HG02763 (cell line): ENCODE data around the gene UTS2B.
"Not testable (repeated sequence)": the region's sequence is repeated elsewhere in the genome, so short reads cannot be mapped to it uniquely, and the experiment has no call there.

ENCODE experiments used
- ATAC-seq: cut with Tn5 transposase; IDR thresholded peaks from one replicate; pipeline ENCODE4 v1.9.1; 2021; ENCODE audit warnings: mild to moderate bottlenecking, moderate library complexity; ENCODE audit not compliant: unreplicated experiment

The UTS2B gene

DNA sequence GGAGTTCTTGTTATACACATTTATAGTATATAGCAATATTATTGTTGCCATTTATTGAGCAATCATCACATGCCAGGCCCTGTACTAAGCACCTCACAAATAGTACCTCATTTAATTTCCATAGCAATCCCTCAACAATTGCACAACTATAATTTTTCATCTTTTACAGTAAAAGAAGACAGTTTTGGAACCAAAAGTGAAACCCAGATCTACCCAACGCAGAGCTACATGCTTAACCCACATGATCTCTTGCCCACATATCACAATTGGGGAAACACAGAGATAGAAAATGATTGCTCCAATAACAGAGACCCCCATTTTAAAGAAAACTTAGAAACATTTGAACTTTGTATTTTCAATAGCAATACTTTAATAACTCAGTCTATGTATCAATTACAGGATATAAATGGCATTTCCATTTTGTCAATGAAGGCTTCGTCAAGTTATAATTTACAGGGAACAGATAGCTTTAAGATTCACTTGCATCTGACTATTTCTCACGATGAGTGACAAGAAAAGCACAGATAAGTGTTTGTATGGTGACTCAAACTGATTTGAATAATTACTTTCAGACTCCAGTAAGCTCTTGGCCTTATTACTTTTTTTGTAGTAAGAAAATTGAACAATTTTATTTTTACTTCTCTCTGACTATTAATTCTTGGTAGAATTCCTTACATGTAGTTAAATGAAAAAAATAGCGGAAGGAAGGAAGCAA lies 39.9 kb downstream of the UTS2B start:
- peak; percentile 73 for ATAC-seq

DNA sequence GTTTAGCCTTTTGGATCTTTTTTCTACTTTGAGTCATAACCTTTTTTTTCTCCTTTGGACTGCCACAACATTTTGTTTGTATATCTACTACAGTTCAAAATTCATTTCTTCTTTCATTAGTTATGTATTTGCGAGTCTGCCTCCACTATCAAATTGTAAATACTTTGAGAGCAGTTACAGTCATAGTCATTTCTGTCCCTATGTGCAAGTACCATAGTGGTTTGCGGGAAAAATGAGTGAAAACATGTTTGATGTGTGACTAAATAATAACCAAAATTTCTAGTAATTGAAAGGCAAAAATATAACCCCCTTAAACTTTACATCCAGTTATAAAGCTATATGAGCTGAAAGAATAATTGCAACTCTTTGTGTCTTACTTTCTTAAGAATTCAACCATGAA lies 46.9 kb downstream of the UTS2B start:
- ATAC-seq = no peak

DNA sequence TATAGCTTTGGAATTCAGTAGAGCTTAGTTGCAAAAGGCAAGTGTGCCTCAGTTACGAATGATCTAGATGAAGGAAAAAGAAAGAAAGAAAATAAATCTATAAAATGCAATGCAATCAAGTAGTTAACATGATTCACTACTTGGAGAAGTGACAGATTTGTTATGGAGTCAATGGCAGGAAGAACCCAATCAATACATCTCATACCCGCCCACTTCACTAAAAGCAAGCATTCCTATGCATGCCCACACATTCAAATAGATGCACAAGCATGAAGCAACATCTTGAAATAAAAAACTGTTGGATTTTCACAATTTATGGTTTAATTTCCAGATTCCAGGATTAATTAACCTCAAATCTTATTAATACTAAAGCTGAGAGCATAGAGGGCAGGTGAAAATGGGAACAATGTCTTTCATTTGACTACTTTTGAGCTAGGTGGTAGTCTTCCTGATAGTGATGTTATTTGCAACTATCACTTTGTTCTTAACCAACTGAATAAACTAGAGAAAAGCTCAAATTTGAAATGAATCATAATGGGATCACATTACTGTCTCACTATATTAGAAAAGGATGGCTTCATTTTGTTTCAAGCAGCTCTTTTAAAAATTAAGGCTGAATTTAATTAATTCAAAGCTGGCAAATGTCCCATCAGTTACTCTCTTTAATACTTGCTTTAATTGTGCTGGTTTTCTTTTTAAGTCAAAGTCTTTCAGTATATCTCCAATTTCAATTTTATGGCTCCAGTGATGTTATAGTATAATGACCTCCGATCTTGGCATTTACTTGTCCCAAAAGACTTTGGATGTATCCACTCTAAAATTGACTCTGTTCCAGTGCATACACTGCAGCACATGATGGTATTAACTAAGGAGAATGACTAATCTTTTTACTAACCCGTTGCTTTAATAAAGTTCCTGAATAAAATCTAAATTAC lies 47.8 kb downstream of the UTS2B start:
- ATAC-seq = no peak

DNA sequence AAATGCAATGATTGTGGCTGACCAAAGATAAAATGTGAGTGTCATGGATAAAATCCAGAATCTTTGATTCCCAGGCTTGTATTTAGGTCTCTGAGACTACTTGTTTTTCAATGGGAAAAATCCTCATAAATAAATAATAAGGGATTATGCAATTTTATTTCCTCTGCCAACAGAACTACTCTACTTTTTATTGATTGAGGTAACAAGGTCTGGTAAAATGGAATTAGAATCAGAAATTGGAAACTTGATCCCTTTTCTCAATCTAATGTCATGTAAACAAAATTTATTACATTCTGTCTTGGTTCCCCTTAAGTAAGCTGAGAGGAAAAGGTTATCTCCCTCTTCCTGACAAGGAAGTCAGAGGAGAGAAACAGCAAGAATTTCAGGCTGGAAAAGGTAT lies 49.4 kb downstream of the UTS2B start:
- no peak for ATAC-seq

DNA sequence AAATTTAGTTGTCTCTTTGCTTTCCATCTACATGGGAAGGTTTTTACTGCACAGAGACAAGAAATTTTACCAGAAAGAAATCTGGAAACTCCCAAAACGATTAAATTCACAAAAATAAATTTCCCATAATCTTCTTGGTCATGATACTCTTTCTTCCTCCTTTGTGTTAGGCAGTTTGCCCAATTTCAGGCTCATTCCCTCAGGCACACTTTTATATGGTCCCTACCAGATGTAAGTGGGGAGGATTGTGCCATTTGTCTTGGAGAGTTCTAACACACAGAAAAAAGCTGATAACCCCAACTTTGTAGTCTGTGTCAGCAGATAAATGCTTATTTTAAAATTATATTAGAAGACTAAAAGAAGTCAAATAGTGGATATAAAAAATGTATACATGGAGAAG lies 50.2 kb downstream of the UTS2B start:
- ATAC-seq = no peak

DNA sequence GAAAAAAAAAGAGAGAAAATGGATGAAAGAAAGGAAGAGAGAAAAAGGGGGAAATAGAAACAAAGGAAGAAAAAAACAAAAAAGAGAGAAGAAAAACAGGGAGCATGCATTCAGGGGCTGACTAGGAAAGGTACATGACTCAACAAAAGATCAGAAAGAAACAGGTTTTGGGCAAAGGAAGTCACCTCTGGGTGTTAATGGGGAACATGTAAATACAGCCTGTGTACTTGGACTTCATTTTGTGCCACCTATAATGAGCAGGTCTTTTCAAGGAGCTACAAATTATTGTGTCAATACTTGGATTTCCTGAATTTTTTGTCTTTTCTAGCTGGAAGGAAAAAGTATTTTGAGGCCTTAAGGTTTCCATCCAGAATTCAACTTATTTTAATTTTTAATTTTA lies 54.6 kb downstream of the UTS2B start:
- ATAC-seq = no peak

DNA sequence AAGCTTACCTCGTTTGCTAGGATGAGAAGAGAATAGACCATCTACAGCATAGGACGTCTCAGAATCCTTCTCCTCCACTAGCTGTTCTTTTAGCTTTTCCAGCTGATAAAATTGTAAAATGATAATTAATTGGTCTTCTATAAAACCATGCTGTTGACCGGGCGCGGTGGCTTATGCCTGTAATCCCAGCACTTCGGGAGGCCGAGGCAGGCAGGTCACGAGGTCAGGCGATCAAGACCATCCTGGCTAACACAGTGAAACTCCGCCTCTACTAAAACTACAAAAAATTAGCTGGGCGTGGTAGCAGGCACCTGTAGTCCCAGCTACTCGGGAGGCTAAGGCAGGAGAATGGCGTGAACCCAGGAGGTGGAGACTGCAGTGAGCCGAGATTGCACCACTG lies 55.1 kb downstream of the UTS2B start:
- ATAC-seq = not testable (repeated sequence)

DNA sequence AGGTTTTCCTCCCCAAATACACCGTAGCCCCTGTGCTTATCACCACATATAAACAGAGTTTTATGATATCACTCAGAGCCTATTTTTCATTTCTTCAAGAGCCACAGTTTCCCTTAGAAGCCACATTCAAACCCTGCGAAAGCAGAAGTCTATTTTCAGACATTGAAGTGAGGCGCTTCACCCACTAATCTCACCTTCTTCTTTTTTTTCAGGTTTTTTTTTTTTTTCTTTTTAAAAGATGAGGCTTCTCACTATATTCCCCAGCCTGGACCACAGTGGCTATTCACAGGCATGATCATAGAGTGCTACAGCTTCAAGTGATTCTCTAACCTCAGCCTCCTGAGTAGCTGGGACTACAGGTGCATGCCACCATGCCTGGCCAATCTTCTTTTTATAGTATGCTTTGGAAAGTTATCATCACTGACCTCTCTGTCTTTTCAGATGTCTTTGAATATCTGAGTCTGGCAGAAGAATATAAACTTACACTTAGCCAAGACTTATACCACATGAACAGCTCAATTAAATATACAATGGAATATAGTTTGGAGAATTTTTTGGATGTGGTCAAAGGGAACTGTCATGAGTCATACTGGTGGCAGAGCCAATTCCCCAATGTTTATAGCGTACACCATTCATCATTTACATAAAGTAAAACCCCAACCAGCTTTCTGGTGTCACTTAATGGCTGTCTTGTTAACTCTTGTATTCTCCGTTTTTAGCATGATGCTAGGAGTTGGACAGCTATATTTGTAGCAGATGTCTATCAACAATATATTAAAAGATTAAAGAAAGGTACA lies 60.8 kb downstream of the UTS2B start:
- peak; percentile 71 for ATAC-seq

DNA sequence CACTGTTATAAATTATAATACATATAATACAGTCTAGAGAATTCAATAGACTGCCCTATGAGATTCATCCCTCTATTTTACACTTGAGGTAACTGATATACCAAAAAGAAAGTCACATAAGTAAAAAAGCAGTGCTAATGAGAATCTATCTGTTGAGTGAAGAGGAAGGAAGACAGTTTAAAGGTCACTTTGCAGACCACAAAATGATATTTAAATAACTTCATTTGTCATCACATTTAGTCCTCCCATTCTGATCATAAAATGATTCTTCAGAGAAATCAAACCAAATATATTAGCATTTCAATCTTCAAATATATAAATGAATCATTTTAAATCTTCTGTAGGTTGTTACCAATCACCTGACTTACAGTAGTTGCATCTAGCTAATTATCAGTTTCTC lies 61.6 kb downstream of the UTS2B start:
- ATAC-seq = no peak

DNA sequence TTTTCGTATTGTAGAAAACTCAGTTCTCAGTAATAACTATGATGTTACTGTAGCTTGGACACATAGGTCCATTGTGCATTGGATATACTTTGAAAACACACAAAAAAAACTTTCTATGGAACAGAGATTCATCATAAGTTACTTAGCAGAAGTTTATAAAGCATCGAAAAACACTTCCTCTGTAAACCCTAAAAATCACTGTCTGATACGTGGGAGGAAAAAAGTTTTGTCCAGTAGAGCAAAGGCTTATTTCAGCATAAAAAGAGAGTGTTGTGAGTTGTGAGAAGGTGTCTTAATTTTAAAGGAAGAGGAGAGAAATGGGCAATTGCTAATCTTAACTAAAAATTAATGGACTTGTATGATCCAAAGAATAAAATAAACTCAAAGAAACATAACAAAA lies 66.5 kb downstream of the UTS2B start:
- no peak for ATAC-seq

DNA sequence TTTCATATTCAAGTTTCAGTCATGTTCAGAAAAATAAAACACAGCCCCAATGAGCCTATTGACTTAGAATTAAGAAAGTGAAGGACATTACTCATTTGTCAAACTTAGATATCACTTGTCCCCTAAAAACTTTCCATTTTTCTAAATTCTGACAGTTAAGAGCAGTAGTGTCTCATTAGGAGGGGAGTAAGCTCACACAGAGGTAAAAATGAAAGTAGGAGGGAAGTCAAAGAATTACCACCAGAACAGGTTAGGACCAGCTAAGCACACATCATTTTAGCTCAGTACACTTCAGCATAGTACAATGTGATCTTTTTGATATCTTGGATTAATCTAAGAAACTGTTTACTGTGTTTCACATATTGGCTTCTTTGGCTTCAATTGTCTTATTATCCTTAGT lies 67.0 kb downstream of the UTS2B start:
- ATAC-seq = peak; percentile 73

DNA sequence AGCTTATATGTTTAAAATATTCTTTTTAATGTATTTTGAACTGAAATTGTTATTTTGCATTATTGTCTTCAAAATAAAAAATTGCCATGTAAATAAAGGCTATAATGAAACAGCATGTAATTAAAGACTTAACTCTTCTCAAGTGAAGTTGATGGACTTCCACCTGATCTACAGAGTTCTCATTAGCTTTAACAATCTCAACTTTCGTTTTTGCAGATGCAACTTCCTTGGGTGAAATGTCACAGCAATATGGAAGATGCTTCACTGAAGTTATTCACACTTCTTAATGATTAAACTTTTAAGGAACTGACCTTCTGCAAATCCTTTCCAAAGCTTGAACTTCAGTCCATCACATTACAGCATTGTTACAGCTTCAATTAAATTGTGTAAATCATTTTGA lies 67.7 kb downstream of the UTS2B start:
- peak; percentile 40 for ATAC-seq

DNA sequence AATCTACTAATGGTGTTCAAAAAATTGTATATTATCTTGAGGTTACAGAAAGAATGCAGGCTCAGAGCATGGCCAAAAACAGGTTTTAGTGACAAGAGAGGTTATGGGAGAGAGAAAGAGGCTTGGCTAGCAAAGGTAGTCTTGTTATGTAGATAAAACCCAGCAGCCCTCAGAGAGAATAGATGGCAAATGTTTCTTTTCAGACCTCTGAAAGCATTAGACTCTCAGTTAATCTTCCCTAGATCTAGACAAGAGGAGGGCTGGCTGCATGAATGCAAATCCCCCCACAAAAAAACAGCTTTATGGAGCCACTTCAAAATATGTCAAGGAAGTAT lies 69.1 kb downstream of the UTS2B start:
- ATAC-seq = no peak

DNA sequence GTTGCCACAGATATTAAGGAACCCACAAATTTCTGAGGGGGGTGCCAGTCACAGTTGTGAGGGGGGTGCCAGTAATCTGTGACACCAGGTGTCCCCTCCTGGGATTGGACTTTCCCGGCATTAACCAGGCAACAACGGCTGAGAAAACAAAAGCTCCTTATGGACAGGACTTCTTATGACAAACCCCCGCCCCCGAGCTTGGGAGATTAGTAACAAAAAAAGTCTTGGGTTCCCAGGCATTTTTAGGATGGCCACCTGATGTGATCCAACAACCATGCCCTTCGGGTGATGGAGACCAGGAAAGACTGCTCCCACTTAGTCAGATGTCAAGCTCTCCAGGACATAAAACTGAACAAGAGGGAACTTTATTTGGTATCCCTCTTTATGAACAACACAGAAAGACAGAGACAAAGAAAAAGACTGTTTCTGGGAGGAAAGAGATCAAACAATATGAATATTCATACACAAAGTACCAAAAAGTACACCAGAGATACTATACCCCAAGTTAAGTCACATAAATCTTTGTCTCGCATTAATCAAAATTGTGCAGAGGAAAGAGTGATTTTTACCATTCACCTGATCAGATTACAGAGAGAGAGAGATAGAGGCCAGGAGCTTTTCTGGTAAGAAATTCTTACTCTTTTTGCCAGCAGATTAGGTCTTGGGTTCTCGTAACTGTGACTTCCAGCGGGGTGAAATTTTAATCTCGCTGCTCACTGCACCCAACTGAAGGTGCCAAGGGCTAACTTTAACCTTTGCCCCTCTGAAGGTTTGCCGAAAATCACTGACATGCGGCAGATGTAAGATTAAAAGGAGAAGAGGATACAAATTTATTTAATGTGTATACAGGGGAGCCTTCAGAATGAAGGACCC lies 69.7 kb downstream of the UTS2B start:
- ATAC-seq = no peak

DNA sequence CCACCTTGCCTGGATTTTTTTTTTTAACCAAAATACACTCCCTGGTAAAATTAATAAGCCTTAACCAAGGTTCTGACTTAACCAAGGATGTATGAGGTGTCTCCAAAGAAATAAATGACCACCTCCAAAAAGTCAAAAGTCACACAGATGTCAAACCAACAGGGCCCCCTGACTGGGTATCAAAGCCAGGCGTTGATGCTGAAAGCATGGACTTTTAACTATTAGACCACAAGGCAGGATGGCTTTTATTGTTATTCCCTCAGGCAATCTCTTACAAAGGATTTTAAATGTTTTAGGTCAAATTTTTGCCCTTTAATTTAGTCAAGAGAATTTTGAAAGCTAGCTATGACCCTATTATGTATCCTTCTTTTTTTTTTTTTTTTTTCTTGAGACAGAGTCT lies 70.8 kb downstream of the UTS2B start:
- ATAC-seq = no peak

DNA sequence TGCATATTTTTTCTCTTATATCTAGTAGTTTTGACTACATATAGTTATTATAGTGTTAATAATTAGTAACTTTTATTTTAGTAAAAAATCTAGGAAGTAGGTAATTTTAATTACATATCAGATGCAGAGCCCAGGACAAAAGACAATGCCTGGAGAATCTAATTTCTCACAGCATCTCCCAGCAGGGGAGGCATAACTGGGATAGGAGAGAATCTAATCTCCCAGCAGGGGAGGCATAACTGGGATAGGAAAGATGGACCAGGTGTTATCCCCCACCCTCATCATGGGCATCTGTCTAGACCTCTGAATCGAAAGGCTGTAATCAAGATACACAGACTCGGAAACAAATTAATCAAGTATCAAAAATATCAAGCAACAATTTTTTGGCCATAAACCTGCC lies 73.0 kb downstream of the UTS2B start:
- no peak for ATAC-seq

DNA sequence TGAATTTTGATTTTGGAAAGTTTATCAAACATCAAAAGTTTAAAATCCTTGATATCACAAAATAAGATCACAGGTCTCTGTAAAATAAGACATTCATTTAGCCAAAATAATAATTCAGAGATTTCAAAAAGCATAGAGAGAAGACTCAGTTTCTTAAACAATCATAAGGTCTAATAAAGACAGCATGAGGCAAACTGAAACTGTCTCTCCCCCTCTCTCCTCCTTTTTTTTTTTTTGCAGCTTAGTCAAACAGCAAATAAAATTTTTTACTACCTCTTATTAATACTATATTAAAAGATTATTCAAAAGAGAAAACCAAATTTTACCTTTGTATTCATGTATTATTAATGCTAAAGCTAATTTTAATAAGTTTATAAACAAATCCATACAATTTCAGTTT lies 73.9 kb downstream of the UTS2B start:
- ATAC-seq = no peak

DNA sequence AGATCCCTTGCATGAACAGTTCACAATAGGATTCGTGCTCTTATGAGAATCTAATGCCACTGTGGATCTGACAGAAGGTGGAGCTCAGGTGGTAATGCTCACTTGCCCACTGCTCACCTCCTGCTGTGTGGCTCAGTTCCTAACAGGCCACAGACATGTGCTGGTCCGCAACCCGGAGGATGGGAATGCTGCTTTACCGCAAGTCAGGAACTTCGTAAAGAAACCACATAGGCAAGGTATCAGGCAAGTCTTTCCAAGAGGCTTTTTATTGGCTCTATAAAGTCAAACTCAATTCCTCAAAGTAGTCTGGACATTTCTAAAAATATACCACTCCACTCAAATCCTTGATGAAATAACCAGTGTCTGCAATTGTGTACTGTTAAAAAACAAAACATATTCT lies 75.2 kb downstream of the UTS2B start:
- no peak for ATAC-seq

DNA sequence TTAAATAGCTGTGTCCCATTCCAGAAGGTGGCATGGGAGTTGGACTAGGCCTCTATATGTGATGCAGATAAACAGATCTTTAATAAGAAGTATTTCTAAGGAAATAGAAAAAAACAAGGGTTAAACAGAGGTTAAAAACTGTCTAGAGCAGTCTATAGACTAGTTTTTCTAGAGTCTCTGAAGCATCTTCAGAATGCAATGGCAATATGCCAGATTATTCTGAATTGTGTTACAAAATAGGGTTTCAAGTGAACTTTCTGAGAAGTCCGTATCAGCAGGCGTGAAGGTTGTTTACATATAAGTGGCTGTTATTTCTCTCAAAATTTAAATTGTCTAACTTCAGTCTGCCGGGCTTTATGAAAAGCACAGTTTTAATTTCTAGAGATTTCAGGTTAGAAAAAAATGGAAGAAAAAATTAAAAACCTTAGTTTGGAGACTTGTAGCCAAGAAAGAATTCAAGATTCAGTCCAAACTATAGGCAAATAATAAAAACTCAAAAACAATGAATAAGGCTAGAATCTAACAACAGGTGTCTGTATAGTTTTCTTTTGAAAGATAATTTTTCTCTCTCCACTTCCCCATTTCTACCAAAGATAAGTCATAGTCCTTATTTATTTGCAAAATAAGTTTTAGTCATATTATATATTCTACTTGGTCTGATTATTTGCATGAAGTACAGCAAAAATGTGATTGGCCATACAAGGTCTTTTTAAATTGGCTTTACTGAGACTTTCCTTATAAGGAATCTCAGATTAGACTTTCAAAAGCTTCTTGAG lies 76.0 kb downstream of the UTS2B start:
- ATAC-seq = no peak
